Adrenal gland (tissue), 5 donors: ENCODE measurements around the gene MCM5.

Source experiments
- CTCF ChIP-seq, 6 experiments: fragments of 450-650 bp in 4 of 6; fragments of 200-600 bp in 2 of 6; sonication (generic) in 1 of 6; IDR thresholded peaks; 1 replicate in 5 of 6; 2 replicates in 1 of 6; pipeline versions ENCODE4 v1.5.1 to v1.8.0; 2016 to 2021; ENCODE audit warnings: antibody characterized with exemption in 6 of 6, mild to moderate bottlenecking in 2 of 6, moderate library complexity in 1 of 6
- POLR2A ChIP-seq, 2 donors: fragments of 450-650 bp; IDR thresholded peaks; one replicate each; pipeline ENCODE4 v1.6.1; 2017; ENCODE audit warnings: antibody characterized with exemption in 2 of 2, mild to moderate bottlenecking in 2 of 2, moderate library complexity in 1 of 2
- donor health status: DM: no; HTN: no; CAD: no.

- no peak for TF ChIP-seq CTCF (IDR thresholded peaks at IDR 0.05)
- TF ChIP-seq POLR2A (IDR thresholded peaks at IDR 0.05): no peak
Measured at GRCh38 chr22:35422936-35423335, 23.0 kb downstream of the MCM5 start.
